ENCODE measurements around the gene MYZAP. TPM values are rescaled to one million over a fixed set of nuclear protein-coding genes. Genes with fewer than 3 reads are reported as not detected.

The MYZAP gene
- total and polyA plus RNA-seq, 4 donors, result 0.50 to 1.8 (median 0.99) TPM

DNA sequence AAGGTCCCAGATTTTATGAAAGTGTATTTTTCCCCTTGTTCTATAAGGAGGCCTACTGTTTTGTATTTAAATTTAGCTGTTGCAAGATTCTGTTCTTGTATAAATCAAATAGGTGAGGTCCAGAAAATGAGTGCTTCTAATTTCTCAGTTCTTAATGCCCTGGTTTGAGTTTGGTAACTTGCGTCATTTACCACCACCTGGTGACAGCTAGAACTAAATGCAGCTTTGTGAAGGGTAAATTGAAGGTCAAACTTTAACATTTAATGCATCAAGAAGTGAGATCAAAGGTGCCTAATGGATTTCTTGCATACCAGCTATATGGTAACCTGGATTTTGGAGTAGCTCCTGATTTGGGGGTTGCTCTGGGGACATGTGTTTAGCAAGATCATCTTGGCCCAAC lies 64.1 kb downstream of the MYZAP start:
- no peaks in the 10 kb centered on the region for H3K9me3 ChIP-seq (ENCODE audit: control insufficient read depth in 4 of 4, low read length in 3 of 4)
- DNase-seq (ENCODE audit: low spot score), result no peak
- no peaks in the 10 kb centered on the region for H3K36me3 ChIP-seq (ENCODE audit: control insufficient read depth in 4 of 4, insufficient read depth in 3 of 4, low read depth in 1 of 4, low read length in 3 of 4)
- H3K27ac ChIP-seq (ENCODE audit: low read depth in 1 of 2, low read length in 2 of 2), result no peak overlapping the region
- H3K4me3 ChIP-seq (ENCODE audit: low read depth in 1 of 3, low read length in 3 of 3), result no peak overlapping the region
- 91% methylated on average over 1 of the region's 1 CpG for WGBS
- H3K4me1 ChIP-seq (ENCODE audit: control insufficient read depth in 4 of 4, insufficient read depth in 4 of 4, low read length in 3 of 4), result no peaks in the 10 kb centered on the region
- TF ChIP-seq, protein P1, sequence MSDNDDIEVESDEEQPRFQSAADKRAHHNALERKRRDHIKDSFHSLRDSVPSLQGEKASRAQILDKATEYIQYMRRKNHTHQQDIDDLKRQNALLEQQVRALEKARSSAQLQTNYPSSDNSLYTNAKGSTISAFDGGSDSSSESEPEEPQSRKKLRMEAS (IDR thresholded peaks at IDR 0.05), result no peak
- TF ChIP-seq GABPA (IDR thresholded peaks at IDR 0.05 in 1 of 2, conservative IDR thresholded peaks at IDR 0.05 in 1 of 2) (no peak), YY1 (IDR thresholded peaks at IDR 0.05) (no peak), FOXA1 (IDR thresholded peaks at IDR 0.05) (no peak), EGR1 (IDR thresholded peaks at IDR 0.05; ENCODE audit: low read depth in 2 of 2) (no peak), JUND (IDR thresholded peaks at IDR 0.05) (no peak), RAD21 (IDR thresholded peaks at IDR 0.05) (peak; percentile 51 to 60)
- TF ChIP-seq, protein P2, sequence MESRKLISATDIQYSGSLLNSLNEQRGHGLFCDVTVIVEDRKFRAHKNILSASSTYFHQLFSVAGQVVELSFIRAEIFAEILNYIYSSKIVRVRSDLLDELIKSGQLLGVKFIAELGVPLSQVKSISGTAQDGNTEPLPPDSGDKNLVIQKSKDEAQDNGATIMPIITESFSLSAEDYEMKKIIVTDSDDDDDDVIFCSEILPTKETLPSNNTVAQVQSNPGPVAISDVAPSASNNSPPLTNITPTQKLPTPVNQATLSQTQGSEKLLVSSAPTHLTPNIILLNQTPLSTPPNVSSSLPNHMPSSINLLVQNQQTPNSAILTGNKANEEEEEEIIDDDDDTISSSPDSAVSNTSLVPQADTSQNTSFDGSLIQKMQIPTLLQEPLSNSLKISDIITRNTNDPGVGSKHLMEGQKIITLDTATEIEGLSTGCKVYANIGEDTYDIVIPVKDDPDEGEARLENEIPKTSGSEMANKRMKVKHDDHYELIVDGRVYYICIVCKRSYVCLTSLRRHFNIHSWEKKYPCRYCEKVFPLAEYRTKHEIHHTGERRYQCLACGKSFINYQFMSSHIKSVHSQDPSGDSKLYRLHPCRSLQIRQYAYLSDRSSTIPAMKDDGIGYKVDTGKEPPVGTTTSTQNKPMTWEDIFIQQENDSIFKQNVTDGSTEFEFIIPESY (IDR thresholded peaks at IDR 0.05), result no peak
- TF ChIP-seq, protein P3, sequence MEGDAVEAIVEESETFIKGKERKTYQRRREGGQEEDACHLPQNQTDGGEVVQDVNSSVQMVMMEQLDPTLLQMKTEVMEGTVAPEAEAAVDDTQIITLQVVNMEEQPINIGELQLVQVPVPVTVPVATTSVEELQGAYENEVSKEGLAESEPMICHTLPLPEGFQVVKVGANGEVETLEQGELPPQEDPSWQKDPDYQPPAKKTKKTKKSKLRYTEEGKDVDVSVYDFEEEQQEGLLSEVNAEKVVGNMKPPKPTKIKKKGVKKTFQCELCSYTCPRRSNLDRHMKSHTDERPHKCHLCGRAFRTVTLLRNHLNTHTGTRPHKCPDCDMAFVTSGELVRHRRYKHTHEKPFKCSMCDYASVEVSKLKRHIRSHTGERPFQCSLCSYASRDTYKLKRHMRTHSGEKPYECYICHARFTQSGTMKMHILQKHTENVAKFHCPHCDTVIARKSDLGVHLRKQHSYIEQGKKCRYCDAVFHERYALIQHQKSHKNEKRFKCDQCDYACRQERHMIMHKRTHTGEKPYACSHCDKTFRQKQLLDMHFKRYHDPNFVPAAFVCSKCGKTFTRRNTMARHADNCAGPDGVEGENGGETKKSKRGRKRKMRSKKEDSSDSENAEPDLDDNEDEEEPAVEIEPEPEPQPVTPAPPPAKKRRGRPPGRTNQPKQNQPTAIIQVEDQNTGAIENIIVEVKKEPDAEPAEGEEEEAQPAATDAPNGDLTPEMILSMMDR (IDR thresholded peaks at IDR 0.05; ENCODE audit: low read depth, low read length, missing input control), result peak; percentile 10
- H3K27me3 ChIP-seq (ENCODE audit: control insufficient read depth in 4 of 4, insufficient read depth in 4 of 4, low read length in 3 of 4), result no peaks in the 10 kb centered on the region
- no peak overlapping the region for H3K9ac ChIP-seq (ENCODE audit: low read depth in 1 of 2, low read length in 2 of 2)

- 90% methylated on average over 3 of the region's 3 CpGs for WGBS
- Histone ChIP-seq H3K27me3 (ENCODE audit: control insufficient read depth in 4 of 4, insufficient read depth in 4 of 4, low read length in 3 of 4) (no peaks in the 10 kb centered on the region), H3K4me1 (ENCODE audit: control insufficient read depth in 4 of 4, insufficient read depth in 4 of 4, low read length in 3 of 4) (no peaks in the 10 kb centered on the region), H3K9ac (ENCODE audit: low read depth in 1 of 2, low read length in 2 of 2) (no peak overlapping the region), H3K36me3 (ENCODE audit: control insufficient read depth in 4 of 4, insufficient read depth in 3 of 4, low read depth in 1 of 4, low read length in 3 of 4) (no peaks in the 10 kb centered on the region), H3K4me3 (ENCODE audit: low read depth in 1 of 3, low read length in 3 of 3) (no peak overlapping the region), H3K9me3 (ENCODE audit: control insufficient read depth in 4 of 4, low read length in 3 of 4) (no peaks in the 10 kb centered on the region), H3K27ac (ENCODE audit: low read depth in 1 of 2, low read length in 2 of 2) (no peak overlapping the region)
- no peak for DNase-seq (ENCODE audit: low spot score)
- TF ChIP-seq SP1 (IDR thresholded peaks at IDR 0.05) (no peak), HNF4G (IDR thresholded peaks at IDR 0.05) (no peak), RAD21 (IDR thresholded peaks at IDR 0.05) (no peak), REST (IDR thresholded peaks at IDR 0.05) (no peak), YY1 (IDR thresholded peaks at IDR 0.05) (no peak), FOXA1 (IDR thresholded peaks at IDR 0.05) (no peak), GABPA (IDR thresholded peaks at IDR 0.05 in 1 of 2, conservative IDR thresholded peaks at IDR 0.05 in 1 of 2) (no peak), NR2F2 (IDR thresholded peaks at IDR 0.05) (no peak), FOXA2 (IDR thresholded peaks at IDR 0.05) (no peak), HNF4A (conservative IDR thresholded peaks at IDR 0.05) (no peak), RXRA (IDR thresholded peaks at IDR 0.05) (no peak), JUND (IDR thresholded peaks at IDR 0.05) (no peak), EGR1 (IDR thresholded peaks at IDR 0.05; ENCODE audit: low read depth in 2 of 2) (no peak), TAF1 (conservative IDR thresholded peaks at IDR 0.05) (no peak)
- TF ChIP-seq, protein P1 (IDR thresholded peaks at IDR 0.05), result no peak
- TF ChIP-seq, protein P3 (IDR thresholded peaks at IDR 0.05; ENCODE audit: low read depth, low read length, missing input control), result no peak
- TF ChIP-seq, protein P4, sequence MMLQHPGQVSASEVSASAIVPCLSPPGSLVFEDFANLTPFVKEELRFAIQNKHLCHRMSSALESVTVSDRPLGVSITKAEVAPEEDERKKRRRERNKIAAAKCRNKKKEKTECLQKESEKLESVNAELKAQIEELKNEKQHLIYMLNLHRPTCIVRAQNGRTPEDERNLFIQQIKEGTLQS (IDR thresholded peaks at IDR 0.05), result no peak
- TF ChIP-seq, protein P2 (IDR thresholded peaks at IDR 0.05), result no peak
Measured at GRCh38 chr15:57656434-57656833, 64.7 kb downstream of the MYZAP start.

All from liver (tissue), 9 donors.